ENCODE measurements around the gene LSR.

DNA sequence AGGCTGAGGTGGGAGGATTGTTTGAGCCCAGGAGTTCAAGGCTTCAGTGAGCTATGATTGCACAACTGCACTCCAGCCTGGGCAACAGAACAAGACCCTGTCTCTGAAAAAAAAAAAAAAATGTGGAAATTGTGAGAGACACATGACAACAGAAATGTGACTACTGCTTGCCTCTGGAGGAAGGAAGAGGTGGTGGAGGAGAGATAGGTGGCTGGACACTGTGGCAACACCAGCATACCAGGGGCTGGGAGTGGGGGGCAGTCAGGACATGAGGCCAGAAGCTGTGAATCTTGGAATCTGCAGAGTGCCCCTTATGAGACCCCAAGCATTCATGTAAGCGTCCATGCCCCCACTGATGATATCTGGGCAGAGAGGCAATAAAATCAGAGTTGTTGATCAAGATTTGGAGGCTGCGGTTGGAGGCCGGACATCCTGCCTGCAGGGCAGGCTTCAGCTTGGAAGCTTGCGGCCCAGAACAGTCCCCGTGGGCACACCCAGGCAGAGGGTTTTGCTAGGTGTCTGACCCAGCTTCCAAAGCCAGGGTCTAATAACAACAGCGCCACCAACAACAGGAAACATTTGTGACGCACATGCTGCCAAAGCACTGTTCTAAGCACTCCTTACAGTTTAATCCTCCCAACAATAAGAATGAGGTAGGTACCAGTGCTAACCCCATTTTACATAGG, 37.1 kb upstream of the LSR start:
- TF ChIP-seq RAD21 (IDR thresholded peaks at IDR 0.05; ENCODE audit: low read depth) (no peak), CEBPB (IDR thresholded peaks at IDR 0.05) (no peak), FOXM1 (IDR thresholded peaks at IDR 0.05; ENCODE audit: borderline replicate concordance, low read depth) (no peak), EP300 (IDR thresholded peaks at IDR 0.05; ENCODE audit: borderline replicate concordance) (no peak), TAF1 (IDR thresholded peaks at IDR 0.05; ENCODE audit: low read depth) (no peak), ZBTB7A (IDR thresholded peaks at IDR 0.05; ENCODE audit: low read depth) (no peak), NFIC (IDR thresholded peaks at IDR 0.05) (no peak), YY1 (IDR thresholded peaks at IDR 0.05; ENCODE audit: low read depth) (no peak)
- TF ChIP-seq, protein P1, sequence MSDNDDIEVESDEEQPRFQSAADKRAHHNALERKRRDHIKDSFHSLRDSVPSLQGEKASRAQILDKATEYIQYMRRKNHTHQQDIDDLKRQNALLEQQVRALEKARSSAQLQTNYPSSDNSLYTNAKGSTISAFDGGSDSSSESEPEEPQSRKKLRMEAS (IDR thresholded peaks at IDR 0.05): no peak
- TF ChIP-seq, protein P2, sequence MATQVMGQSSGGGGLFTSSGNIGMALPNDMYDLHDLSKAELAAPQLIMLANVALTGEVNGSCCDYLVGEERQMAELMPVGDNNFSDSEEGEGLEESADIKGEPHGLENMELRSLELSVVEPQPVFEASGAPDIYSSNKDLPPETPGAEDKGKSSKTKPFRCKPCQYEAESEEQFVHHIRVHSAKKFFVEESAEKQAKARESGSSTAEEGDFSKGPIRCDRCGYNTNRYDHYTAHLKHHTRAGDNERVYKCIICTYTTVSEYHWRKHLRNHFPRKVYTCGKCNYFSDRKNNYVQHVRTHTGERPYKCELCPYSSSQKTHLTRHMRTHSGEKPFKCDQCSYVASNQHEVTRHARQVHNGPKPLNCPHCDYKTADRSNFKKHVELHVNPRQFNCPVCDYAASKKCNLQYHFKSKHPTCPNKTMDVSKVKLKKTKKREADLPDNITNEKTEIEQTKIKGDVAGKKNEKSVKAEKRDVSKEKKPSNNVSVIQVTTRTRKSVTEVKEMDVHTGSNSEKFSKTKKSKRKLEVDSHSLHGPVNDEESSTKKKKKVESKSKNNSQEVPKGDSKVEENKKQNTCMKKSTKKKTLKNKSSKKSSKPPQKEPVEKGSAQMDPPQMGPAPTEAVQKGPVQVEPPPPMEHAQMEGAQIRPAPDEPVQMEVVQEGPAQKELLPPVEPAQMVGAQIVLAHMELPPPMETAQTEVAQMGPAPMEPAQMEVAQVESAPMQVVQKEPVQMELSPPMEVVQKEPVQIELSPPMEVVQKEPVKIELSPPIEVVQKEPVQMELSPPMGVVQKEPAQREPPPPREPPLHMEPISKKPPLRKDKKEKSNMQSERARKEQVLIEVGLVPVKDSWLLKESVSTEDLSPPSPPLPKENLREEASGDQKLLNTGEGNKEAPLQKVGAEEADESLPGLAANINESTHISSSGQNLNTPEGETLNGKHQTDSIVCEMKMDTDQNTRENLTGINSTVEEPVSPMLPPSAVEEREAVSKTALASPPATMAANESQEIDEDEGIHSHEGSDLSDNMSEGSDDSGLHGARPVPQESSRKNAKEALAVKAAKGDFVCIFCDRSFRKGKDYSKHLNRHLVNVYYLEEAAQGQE (IDR thresholded peaks at IDR 0.05; ENCODE audit: low read depth): no peak
